GM13976 (cell line): ENCODE results near the gene SCAP.
"Not testable (repeated sequence)": the region's sequence is repeated elsewhere in the genome, so short reads cannot be mapped to it uniquely, and the experiment has no call there.

ENCODE experiments used
- DNase-seq: peaks from one replicate; pipeline ENCODE4 v3.0.0; 2012; ENCODE audit warnings: low spot score
- CTCF ChIP-seq: IDR thresholded peaks from 2 replicates; pipeline ENCODE4 v1.5.1; 2012; ENCODE audit warnings: borderline replicate concordance, mild to moderate bottlenecking; ENCODE audit not compliant: insufficient read depth; ENCODE audit errors: extremely low read depth, missing control alignments, control extremely low read depth
- in situ Hi-C: fragments of 300-500 bp; cut with MboI; formaldehyde crosslinking; loops from one replicate; pipeline ENCODE4 v1.12.0; 2022; ENCODE audit warnings: low sequenced_read_pairs, mixed read lengths, inconsistent platforms; ENCODE audit not compliant: unreplicated experiment

Gene SCAP

GRCh38 chr3:47464588-47464987, 11.2 kb downstream of the SCAP start:
- TF ChIP-seq CTCF, result no peak
- DNase-seq, result no peak
- in situ Hi-C loops, result no loop called here

- DNase-seq, in situ Hi-C loops: not testable (repeated sequence)
These were observed 16.1 kb downstream of the SCAP start for GRCh38 chr3:47459534-47460085.

GRCh38 chr3:47456984-47457383, 18.8 kb downstream of the SCAP start:
- no peak for DNase-seq
- no peak for TF ChIP-seq CTCF
- in situ Hi-C loops, result no loop called here

GRCh38 chr3:47455806-47456452, 19.8 kb downstream of the SCAP start:
- DNase-seq, result no peak
- no peak for TF ChIP-seq CTCF
- in situ Hi-C loops, result no loop called here

GRCh38 chr3:47452453-47453215, 23.1 kb downstream of the SCAP start:
- TF ChIP-seq CTCF, result no peak
- in situ Hi-C loops, result no loop called here

GRCh38 chr3:47444103-47444502, 31.6 kb downstream of the SCAP start:
- in situ Hi-C loops, result no loop called here
- no peak for DNase-seq
- TF ChIP-seq CTCF, result no peak

More at GRCh38 chr3:47452453-47453215, 23.1 kb downstream of the SCAP start:
- no peak for DNase-seq

- in situ Hi-C loops, result no loop called here
- DNase-seq, result no peak
- TF ChIP-seq CTCF, result no peak
These were observed 32.1 kb downstream of the SCAP start for GRCh38 chr3:47443611-47443995.
